Hematopoietic multipotent progenitor cell treated with erythropoietin and hydrocortisone succinate and interleukin-3 and kit ligand, for 15 days (in vitro differentiated cells): ENCODE data around the gene S100A7A.

Source experiments
- DNase-seq: peaks from one replicate; pipeline ENCODE4 v3.0.0-alpha.2; 2015; ENCODE audit warnings: low spot score

The S100A7A gene

DNA sequence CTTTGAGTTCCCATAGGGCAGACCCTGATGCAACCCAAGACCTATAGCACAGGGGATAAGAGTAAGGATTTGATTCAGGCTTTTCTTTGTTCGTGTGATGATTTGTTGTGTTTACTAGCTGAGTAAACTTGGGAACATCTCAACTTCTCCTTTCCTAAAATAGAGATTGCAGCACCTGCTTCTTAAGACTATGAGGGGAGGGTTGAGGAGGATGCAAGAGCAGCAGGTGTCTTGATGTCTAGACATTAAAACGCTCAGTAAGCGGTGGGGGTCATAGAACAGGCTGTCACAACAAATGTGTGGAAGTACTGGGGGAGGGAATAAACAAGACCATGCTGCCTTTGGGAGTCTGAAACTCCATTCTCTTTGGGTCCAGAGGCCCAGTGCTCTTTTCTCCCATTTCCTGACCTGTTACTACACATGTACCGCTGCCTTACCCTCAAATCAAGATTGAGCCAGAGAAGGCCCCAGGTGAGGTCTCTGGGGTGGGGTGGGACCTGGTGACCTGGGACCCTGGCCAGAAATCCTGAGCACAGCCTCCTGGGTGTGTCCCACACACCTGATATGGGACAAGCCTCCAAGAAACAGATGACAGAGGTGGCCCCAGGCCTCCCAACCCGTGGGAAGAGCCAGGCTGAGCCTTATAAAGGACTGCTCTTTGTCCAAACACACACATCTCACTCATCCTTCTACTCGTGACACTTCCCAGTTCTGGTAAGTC, at the start of gene S100A7A:
TSS of gene S100A7A (plus strand) at position 671 of the 721 bp plus-strand sequence. CDS start 1,563 bp downstream, outside the sequence.
- DNase-seq, result no peak

DNA sequence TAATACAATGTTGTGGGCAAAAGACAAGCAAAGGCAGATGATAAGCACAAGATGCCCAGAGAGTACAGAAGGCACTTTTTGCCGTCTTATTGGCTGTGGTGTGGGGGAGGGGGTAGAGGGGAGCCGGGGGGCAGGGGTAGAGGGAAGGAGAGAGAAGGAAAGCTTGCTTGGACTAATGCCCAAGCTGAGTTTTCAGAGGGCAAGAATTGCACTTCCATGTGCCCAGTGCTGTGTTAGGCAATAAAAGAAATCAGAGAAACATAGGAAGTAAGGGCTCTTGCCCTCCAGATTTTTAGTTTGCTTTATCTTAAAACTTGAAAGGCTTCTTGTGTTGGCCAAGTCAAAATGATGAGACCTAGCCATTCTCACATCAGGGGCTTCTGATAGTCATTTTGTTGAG, 49.2 kb upstream of the S100A7A start:
- DNase-seq, result no peak

DNA sequence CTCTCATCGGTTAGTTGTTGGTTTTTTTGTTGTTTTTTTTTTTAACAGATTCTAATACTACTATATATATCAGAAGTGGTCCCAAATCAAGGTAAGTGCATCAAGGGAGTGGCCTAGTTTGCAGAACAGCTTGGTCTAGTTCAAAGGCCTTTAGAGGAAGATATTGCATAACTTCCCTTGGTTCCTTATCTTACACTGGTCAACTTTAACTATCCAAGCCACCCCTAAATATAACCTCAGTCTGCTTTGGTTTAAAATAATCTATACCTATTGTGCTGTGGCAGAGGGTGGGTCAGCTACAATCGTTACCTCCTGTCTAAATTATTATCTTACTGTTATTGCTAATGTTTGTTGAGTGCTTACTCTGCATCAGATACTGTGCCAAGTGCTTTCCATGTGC, 47.8 kb upstream of the S100A7A start:
- DNase-seq, result no peak

DNA sequence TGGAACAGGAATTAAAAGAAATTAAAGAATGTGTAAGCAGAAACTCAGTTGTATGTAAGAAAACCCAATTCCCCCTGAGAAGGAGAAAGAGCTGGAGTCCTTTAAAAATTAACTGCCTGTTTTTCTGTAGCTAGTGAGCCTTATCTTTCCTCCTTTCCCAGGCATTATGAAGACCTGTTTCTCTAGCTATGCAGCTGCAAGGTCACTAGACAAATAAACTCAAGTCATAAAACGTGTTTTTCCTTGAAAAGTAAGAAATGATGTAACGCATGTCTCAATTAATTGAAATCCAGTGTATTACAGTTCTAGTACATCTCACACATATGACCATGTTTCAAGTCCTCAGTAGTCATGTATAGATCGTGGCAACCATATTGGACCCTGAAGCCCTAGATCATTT, 46.2 kb upstream of the S100A7A start:
- no peak for DNase-seq

DNA sequence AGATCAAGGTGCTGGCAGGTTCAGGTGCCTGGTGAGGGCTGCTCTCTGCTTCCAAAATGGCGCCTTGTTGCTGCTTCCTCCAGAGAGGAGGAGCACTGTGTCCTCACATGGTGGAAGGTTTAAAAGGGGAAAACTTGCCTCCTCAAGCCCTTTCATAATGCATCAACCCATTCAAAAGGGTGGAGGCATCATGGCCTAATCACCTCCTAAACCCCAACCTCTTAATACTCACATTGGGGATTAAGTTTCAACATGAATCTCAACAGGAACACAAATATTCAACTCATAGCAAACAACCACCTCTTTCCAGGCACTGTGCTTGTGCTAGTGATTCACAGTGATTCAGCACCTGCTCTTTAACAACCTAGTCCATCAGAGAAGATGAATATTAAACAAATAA, 45.1 kb upstream of the S100A7A start:
- no peak for DNase-seq

DNA sequence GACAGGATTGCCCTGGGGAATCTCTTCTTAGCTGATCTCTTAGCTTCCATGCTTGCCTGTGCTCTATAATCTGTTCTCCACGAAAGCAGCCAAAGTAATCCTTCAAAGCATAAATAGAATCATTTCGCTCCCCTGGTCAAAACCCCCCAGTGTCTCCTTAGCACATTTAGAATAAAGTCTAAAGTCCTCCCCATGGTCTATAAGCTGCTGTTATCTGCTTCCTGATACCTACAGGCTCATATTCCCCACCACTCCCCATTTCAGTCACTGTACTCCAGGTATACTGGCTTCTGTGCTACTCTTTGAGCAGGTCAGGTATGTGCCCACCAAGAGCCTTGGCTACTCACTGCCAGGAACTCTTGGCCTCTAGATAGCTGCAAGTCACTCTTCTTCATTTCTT, 43.7 kb upstream of the S100A7A start:
- DNase-seq, result no peak

DNA sequence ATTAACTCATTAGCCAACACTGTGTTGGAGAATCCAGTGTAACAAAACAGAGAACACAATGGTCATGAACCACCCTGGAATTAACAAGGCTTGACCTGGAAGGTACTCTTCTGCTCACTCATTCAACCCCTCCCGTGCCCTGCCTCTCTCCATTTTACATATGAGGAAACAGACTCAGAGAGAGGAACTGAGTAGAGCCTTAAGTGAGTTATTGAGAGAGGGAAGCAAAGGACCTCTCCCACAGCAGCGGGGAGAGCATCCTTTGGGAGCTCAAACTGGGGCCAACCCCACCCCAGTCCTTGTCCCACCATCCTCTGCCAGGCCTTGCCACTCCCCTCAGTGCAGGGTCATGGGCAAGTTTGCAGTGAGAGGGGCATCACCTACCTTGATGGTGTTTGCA, 42.2 kb upstream of the S100A7A start:
- DNase-seq, result no peak

DNA sequence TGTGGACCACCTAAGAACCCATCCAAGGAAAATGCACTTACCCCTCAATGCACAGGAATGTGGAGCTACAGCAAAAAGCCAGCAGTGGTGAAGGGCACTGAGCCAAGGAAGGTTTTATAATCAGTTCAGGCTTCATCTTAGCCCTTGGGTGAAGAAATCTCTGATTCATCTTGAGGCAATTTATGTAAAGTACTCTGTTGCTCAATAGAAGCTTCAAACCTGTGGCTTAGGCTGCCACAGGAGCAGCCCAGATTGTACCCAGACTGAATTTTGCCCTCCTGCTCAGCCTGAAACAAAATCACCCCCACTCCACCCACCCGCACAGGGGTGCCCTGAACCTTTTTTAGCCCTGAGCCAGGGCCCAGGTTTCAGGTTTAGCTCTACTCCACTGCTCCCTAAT, 40.8 kb upstream of the S100A7A start, which contains the start of gene S100A12:
TSS of gene S100A12 (minus strand) at position 111 of the 400 bp plus-strand sequence. CDS start 1,029 bp downstream, outside the sequence.
- no peak for DNase-seq

DNA sequence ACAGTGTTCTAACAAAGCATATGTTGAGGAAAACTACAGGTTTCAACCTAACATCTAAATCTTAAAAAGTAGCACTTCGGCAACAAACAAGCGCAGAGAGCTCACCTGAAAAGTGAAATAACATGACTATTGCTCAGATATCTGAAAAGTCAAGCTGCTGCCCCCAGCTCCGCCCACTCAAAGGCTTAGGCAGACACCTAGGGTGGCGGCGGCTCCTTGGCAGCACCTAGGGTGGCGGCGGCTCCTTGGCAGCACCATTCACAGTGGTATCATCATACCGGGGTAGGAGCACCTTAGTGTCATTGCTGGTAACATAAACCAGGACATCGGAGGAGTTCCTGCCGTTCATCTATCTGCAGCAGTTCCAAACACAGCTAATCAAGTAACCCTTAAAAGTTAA, 36.7 kb upstream of the S100A7A start:
- no peak for DNase-seq

DNA sequence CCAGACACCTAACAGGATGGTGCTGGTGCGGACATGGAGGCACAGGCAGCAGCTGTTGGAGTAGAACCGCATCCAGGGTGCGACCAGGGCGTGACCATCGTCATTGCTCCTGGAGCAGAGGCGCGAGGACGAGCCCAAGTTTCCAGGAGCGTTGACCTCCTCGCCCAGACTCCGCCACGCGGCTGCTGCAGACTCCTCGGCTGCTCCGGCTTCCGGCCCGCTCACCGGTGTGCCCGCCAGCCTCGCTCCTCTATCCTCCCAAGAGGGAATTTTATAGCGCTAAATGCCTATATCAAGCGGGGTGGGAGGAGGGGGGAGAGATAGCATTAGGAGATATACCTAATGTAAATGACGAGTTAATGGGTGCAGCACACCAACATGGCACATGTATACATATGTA, 35.6 kb upstream of the S100A7A start:
- no peak for DNase-seq

DNA sequence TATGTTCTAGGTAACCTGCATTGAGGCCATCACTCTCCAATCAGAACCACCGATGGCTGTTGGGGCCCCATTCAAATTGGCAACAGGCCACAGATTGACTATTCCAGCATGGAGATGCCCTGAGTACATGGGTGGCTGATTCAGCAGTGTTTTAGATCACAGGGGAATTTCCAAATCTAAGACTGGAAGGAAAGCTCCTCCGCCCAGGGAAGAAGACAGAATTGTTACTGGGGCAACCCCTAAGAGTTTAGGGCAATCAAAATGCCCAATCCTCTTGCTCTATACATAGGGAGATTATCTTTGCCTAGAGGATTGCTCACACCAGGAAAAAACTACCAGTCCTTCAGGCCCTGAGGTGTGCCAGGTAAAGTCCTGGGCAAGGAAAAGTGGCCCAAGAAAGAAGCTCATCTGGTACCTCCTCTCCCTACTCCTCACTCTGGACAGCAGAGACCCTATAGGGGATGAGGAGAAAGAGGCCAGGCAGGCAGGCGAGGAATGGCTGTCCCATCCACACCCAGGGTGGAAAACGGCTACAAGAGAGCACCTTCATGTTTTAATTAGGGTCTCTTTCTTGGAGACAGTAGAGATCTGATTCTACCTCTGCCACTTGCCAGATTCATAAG, 31.3 kb upstream of the S100A7A start:
- no peak for DNase-seq

DNA sequence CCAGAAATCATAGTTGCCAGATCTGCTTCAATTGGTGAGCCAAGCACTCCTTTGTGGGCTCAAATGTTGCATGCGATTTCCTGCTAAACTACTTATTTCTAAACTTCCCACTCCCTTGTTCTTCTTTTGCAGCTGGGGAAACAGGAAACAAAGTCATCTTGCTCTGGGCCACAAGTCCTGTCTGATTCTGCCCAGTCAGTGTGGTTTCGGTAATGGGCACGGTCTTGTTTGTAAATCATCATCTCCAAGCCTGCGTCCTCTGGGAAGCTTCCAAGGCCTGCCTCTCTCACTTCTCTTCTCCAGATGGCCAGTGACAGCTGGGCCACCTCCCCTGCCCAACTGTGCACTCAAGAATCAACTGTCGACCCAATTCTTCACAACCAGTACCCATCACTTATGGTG, 29.8 kb upstream of the S100A7A start:
- DNase-seq, result no peak

DNA sequence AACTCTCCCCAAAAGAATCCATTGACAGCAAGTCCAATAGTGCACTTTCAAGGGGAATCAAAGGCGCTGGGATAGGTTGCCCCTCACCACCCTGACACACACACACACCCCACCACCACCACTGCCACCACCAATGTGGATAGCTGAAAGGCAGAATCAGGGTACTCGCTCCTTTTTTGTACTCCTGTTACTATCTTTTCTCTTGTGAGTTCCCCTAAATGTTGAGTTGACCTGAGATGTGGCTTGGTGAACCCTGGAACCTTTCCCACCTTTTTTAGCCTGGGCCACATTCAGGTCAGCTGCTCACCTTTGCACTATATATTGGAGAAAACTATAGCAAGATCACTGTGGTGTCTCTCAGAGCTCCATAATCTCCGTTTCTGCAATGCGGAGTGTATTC, 29.3 kb upstream of the S100A7A start:
- no peak for DNase-seq

DNA sequence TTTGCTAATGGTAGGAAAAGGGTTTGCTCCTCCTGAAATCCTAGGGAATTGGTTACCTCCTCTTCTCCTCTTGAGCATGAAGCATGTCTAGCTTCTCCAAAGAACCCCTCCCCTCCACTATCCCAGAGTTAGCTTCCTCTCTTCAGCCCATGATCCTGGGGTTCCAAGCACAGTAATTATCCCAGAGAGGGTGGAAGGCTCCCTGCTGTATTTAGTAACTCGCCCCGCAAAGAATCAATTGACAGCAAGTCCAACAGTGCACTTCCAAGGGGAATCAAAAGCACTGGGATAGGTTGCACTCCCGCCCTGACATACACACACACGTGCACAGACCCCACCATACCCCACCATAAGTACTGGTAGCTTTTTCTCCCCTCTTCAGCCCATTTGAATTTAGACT, 28.5 kb upstream of the S100A7A start:
- no peak for DNase-seq

DNA sequence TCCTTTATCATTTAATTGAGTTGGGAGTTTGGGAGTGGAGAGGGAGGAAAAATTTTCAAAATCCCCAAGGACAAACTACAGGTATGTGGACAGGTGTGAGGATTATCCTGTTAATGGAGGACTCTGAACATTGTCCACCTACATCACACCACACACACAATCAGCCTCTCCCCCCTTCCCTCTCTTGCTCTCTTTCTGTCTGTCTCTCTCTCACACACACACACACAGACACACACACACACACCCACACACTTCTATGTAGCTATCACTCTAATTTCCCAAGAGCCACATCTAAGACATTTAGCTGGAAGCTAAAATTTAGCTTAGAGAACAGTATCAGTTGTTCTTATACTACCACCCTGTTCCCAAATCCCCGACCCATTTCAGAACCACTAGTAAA, 26.9 kb upstream of the S100A7A start:
- no peak for DNase-seq

DNA sequence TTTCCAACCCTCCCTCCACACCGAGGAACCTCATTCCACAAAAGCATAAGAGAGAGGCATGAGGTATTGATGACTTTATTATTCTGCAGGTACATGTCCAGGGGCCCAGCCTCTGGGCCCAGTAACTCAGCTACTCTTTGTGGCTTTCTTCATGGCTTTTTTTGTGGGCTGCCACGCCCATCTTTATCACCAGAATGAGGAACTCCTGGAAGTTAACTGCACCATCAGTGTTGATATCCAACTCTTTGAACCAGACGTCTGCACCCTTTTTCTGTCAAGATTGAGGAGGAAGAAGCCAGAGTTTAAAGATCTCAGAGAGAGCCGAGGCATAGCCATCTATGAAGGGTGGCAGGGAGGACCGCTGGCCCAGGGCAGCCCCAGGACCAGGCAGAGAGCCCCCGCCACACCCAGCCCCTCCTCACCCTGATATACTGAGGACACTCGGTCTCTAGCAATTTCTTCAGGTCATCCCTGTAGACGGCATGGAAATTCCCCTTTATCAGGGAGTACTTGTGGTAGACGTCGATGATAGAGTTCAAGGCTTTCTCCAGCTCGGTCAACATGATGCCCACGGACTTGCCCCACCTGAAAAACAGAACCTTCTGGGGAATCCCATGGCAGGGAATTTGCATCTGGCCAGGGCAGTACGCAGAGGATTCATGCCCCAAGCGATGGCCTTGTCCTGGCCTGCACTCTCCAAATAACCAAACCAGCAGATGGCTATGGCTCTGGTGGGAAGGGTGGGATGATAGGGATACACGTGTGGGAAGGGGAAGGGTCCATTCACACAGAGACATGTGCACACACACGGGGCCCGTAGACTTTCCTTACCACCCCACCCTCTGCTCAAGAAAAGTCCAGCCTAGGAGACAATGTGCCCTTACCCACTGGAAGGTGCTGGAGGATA, 26.1 kb upstream of the S100A7A start:
- DNase-seq, result no peak

DNA sequence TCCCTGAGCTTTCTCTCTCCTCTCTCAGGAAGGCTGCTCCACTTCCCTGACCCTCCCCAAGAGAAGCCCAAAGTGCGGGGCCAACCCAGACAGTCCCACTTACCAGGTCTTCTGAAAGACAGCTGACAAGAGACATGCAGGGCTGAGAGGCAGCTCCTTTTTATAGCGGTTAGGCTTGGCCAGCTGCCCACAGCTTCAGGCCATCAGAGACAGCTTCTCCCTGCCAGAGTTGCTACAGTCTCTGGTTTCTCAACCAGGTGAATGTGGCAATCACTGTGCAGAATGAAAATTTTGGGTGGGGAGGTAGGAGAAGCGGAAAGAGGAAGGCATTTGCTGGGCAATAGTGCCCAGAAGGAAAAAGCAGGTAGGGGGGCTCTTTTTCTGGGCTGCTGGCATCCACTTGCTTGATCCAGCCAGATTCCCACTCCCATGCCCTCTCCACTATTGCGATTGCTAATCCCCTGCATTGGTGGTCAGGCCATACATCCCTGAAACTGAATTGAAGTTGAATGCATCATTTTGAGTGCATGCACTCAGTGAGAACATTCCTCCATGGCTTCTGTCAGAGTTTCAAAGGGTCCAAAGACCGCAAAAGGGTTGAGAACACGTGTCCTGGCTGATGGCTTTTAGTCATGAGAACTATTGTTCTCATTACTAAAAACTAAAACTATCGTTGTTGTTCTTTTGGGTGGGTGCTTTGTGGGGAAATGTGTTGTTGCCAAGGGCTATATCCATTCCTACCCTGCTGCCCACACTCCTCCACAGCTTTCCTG, 25.2 kb upstream of the S100A7A start, which contains the start of gene S100A8:
TSS of gene S100A8 (minus strand) at position 136 of the 773 bp plus-strand sequence. CDS start 538 bp downstream, outside the sequence.
- DNase-seq, result no peak

DNA sequence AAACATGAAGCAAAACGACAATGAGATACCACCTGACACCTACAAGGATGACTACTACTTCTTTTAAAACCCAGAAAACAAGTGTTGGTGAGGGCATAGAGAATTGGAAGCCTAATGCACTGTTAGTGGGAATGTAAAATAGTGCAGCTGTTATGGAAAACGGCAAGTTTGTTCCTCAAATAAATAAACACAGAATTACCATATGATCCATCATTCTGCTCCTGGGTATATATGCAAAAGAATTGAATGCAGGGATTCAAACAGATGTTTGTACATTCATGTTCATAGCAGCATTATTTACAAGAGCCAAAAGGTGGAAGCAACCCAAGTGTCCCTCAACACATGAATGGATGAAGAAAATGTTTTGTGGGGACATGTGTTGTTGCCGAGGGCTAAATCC, 24.1 kb upstream of the S100A7A start:
- DNase-seq, result no peak

DNA sequence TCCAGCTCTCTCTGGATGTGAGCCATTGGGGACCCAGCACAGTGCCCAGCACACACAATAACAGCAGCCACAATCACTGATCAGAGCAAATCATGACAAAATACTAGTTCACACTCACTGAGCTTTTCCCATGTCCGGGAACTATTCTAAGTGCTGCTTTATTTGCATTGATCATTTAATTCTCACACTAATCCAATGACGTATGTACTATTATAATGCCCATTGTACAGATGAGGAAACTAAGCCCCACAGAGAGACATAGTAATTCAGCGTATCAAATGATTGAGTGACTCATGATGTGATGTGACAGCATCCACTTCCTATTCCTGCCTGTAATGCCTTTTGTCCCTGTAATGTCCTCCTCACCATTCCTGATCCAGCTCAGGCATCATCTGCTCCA, 23.5 kb upstream of the S100A7A start:
- DNase-seq, result no peak

DNA sequence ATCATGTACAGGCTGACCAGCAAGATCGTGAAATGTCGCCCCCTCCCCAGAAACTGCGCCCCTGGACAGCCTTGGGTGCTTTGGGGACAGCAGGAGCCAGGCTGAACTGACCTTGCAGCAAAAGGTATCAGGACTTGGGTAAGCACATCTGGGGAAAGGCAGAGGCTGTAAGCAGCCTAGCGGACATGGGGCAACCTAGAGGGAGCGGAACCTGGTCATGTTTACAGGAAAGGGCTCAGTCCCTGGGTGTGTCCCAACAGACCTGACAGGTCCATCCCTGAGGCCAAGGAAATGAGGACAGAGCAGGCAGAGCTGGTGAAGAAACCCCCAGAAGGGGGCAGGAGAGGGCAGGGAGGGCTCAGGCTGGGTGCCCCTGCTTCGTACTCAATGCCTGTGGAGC, 22.4 kb upstream of the S100A7A start:
- no peak for DNase-seq

DNA sequence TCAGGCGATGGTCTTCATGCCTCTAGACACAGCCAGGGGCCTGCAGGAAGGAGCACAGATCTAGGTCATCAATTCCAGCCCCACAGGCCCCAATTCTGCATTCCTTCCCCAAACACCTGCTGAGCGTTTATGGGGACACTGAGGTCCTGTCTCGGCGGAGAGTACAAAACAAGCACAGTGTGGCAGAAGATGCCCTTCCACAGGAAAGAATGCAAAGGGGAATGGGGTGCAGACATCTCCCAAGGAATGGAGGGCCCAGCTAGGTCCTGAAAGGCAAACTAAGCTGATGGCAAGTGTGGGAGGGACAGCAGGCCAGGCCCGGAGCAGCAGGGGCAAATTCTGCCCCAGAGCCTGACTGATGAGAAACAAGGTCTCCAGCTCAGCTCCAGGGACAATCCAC, 21.9 kb upstream of the S100A7A start:
- DNase-seq, result no peak

DNA sequence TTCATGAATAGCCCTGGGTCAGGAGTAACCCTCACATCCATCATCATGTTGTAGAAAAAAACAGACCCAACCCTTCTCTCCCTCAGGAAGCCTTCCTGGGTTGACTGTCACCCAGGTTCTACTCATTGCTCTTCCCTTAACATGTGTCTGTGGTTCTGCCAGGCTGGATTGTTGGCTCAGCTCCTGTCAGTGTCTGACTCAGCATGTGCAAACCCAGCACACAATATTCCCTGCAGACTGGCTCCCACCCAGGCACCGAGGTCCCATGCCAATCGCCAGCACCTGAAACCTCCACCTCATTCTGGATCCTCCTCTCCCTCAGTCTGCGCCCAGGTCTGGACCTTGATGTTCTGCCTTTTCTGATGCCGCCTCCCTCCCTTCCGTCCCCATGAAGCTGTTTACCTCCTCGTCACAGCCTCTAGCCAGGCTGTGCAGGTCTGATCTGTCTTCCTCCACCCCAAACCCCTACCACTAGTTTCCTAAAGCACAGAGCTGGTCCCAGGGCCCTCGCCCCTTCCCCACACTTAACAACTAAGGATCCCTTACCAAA, 21.1 kb upstream of the S100A7A start:
- DNase-seq, result no peak
